KMS-11 (cell line): ENCODE results near the gene CROCC.

ENCODE experiments used
- H2AFZ ChIP-seq: fragments of 200-600 bp; sonication (generic); 2 replicates; pipeline ENCODE4 v1.6.1; 2016; ENCODE audit warnings: antibody characterized with exemption, mixed run types, low read depth
- H3K27ac ChIP-seq: fragments of 200-600 bp; sonication (generic); 2 replicates; pipeline ENCODE4 v1.6.1; 2016; ENCODE audit warnings: mild to moderate bottlenecking, mixed run types
- H3K27me3 ChIP-seq: fragments of 200-600 bp; sonication (generic); 2 replicates; pipeline ENCODE4 v1.6.1; 2017; ENCODE audit warnings: mild to moderate bottlenecking, low read depth, mixed run types, moderate library complexity; ENCODE audit not compliant: insufficient read depth
- H3K36me3 ChIP-seq: fragments of 200-600 bp; sonication (generic); 2 replicates; pipeline ENCODE4 v1.6.1; 2017; ENCODE audit warnings: mild to moderate bottlenecking, mixed run types; ENCODE audit not compliant: insufficient read depth
- H3K4me1 ChIP-seq: fragments of 200-600 bp; sonication (generic); 2 replicates; pipeline ENCODE4 v1.6.1; 2016; ENCODE audit warnings: mild to moderate bottlenecking, low read depth, mixed run types; ENCODE audit not compliant: poor library complexity, severe bottlenecking
- H3K4me2 ChIP-seq: fragments of 200-600 bp; sonication (generic); 2 replicates; pipeline ENCODE4 v1.7.0; 2016; ENCODE audit warnings: mild to moderate bottlenecking, mixed run types
- H3K4me3 ChIP-seq: fragments of 200-600 bp; sonication (generic); IDR thresholded peaks from 2 replicates; pipeline ENCODE4 v1.6.1; 2017; ENCODE audit warnings: low read depth, low read length, mixed read lengths; ENCODE audit not compliant: insufficient read depth
- H3K79me2 ChIP-seq: fragments of 200-600 bp; sonication (generic); 2 replicates; pipeline ENCODE4 v1.6.1; 2016; ENCODE audit warnings: low read depth, mixed run types; ENCODE audit not compliant: insufficient read depth
- H3K9ac ChIP-seq: fragments of 200-600 bp; sonication (generic); 2 replicates; pipeline ENCODE4 v1.6.1; 2016; ENCODE audit warnings: mild to moderate bottlenecking, mixed run types
- H4K20me1 ChIP-seq: fragments of 200-600 bp; sonication (generic); 2 replicates; pipeline ENCODE4 v1.6.1; 2016; ENCODE audit warnings: mild to moderate bottlenecking, mixed run types; ENCODE audit not compliant: insufficient read depth
- TF ChIP-seq, protein P1 (sequence below): fragments of 200-600 bp; sonication (generic); conservative IDR thresholded peaks from 2 replicates; pipeline ENCODE4 v1.6.1; 2017; ENCODE audit warnings: low read depth, mild to moderate bottlenecking, antibody characterized with exemption, low read length, moderate library complexity, mixed read lengths

CROCC gene

DNA sequence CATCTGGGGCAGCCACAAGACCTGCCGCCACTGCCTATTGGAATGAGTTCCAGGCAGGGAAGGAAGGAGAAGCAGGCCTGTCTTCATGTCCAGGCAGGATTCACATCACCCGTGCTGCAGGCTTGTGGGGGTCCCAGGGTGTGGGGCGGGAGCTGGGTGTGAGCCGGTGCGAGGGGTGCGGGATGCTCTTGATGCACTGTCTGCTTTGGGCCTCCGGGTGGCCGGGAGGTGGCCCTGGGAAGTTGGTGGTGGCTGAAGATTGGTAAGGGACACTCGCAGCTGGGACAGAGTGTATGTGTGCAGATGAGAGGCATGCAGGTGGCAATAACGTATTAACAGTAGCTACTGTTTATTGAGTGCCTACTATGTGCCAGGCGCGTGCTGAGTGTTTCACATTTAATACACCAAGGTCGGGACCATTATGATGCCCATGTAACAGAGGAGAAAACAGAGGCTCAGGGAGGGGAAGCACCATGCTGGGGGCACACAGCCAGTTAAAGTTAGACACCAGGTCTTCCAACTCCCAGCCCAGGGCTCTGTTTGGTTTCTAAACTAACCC, 3.3 kb downstream of the CROCC start:
- TF ChIP-seq, protein P1, sequence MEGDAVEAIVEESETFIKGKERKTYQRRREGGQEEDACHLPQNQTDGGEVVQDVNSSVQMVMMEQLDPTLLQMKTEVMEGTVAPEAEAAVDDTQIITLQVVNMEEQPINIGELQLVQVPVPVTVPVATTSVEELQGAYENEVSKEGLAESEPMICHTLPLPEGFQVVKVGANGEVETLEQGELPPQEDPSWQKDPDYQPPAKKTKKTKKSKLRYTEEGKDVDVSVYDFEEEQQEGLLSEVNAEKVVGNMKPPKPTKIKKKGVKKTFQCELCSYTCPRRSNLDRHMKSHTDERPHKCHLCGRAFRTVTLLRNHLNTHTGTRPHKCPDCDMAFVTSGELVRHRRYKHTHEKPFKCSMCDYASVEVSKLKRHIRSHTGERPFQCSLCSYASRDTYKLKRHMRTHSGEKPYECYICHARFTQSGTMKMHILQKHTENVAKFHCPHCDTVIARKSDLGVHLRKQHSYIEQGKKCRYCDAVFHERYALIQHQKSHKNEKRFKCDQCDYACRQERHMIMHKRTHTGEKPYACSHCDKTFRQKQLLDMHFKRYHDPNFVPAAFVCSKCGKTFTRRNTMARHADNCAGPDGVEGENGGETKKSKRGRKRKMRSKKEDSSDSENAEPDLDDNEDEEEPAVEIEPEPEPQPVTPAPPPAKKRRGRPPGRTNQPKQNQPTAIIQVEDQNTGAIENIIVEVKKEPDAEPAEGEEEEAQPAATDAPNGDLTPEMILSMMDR: no peak
- H3K4me3 ChIP-seq: no peak overlapping the region
- H3K27me3 ChIP-seq: no peaks in the 10 kb centered on the region
- no peaks in the 10 kb centered on the region for H4K20me1 ChIP-seq
- H3K36me3 ChIP-seq: no peaks in the 10 kb centered on the region
- no peaks in the 10 kb centered on the region for H3K79me2 ChIP-seq
- no peak overlapping the region for H3K27ac ChIP-seq
- no peak overlapping the region for H3K9ac ChIP-seq
- no peak overlapping the region for H3K4me2 ChIP-seq
- peaks cover 12% of the 10 kb centered on the region for H3K4me1 ChIP-seq
- no peak overlapping the region for H2AFZ ChIP-seq

DNA sequence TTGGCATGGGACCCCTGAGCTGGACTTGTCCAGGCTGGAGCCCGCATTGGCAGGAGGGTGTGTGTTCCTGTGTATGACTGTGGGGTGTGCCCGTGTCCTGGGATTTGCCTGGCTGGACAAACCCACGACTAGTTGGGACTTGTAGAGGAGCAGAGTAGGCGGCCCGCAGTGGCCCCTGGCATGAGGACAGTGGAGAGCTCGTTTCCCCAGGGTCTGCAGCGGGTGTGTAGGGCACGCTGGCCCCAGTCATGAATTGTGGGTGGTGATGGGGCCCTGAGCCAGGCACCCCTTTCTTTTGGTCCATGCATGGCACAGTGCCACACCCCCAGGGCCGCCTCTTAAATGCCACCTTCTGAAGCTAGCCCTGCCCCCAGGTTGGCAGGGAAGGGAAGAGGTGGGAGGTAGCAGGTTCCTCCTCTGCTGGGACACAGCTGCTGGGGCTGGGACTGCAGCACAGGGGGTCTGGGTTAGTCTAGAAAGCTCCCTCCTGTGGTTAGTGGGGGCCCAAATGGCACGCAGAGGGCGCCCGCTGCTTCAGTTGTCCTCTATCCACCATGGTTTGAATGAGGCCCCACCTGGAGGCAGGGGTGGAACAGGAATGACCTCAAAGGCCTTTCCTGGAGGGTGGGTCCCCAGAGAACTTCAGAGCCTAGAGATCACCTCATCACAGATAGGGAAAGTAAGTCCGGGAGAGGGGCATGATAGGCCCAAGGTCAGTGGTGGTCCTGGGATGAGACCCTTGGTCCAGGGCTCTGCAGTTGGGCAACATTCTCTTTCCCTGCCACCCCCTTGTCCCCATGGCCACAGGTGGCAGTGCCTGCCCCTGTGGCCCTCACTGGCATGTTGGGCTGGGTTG, 4.1 kb downstream of the CROCC start:
- H3K4me1 ChIP-seq: peaks cover 12% of the 10 kb centered on the region

DNA sequence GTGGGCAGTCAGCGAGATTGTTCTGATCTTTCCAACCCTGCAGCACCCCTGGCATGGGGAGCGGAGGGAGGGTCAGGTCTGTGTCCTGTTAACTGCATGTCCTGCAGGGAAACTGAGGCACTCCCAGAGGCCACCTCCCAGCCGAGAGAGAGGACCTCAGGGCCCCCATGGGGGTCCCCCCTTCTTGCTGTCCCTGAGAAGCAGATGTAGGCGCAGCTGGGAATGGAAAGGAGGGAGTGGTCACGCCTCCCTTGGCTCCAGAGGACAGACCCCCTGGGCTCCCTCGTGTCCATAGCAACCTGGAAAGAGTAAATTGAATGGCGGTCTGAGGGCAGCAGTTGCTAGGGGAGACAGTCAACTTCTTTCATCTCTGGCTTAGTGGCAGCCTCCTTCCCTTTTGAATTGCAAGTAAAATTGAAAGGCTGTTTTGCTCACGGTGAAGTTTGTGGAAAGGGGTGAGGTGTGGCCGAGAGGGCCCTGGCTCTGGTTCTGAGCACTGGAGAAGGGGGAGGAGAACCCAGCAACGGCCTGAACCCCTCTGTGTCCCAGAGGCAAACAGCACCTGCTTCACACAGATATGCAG, 4.9 kb downstream of the CROCC start:
- Histone ChIP-seq H3K4me1 (peaks cover 12% of the 10 kb centered on the region), H3K79me2 (no peaks in the 10 kb centered on the region), H3K9ac (no peak overlapping the region), H3K4me3 (no peak overlapping the region), H2AFZ (no peak overlapping the region), H3K27ac (no peak overlapping the region), H3K36me3 (no peaks in the 10 kb centered on the region), H3K4me2 (no peak overlapping the region), H3K27me3 (no peaks in the 10 kb centered on the region), H4K20me1 (no peaks in the 10 kb centered on the region)
- TF ChIP-seq, protein P1: no peak

More for the DNA sequence above, 4.1 kb downstream of the CROCC start:
- H3K4me2 ChIP-seq: no peak overlapping the region
- H3K4me3 ChIP-seq: no peak overlapping the region
- no peaks in the 10 kb centered on the region for H3K36me3 ChIP-seq
- no peak overlapping the region for H3K9ac ChIP-seq
- H2AFZ ChIP-seq: no peak overlapping the region
- TF ChIP-seq, protein P1: no peak
- H3K27ac ChIP-seq: no peak overlapping the region
- H3K27me3 ChIP-seq: no peaks in the 10 kb centered on the region
- no peaks in the 10 kb centered on the region for H4K20me1 ChIP-seq
- H3K79me2 ChIP-seq: no peaks in the 10 kb centered on the region

DNA sequence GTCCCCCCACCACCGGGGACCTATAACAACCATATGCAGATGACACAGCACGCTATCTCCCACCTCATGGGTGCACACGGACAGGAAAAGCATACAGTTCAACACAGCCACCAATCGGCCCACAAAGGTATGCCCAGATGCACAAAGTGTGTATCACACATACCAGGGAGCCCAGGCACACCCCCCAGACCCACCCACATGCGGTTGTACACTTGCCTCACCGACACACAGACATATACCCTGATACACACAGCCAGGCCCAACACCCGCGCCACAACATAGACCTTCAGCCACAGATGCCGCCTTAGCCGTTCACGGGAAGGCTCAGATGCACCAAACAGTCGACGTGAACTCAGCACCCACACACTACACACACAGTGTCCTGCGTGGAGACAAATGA, 5.5 kb downstream of the CROCC start:
- Histone ChIP-seq H3K9ac (no peak overlapping the region), H4K20me1 (no peaks in the 10 kb centered on the region), H3K36me3 (no peaks in the 10 kb centered on the region), H3K4me1 (peaks cover 12% of the 10 kb centered on the region), H3K79me2 (no peaks in the 10 kb centered on the region), H3K4me3 (no peak overlapping the region), H3K27me3 (no peaks in the 10 kb centered on the region), H2AFZ (no peak overlapping the region), H3K4me2 (no peak overlapping the region), H3K27ac (no peak overlapping the region)
- TF ChIP-seq, protein P1: no peak
